Measurements from ENCODE around the gene TPRG1.

Gene TPRG1

GRCh38 chr3:189273736-189274135 is 102.0 kb downstream of the TPRG1 start:
- no peak for TF ChIP-seq CTCF (IDR thresholded peaks at IDR 0.05)

DNA sequence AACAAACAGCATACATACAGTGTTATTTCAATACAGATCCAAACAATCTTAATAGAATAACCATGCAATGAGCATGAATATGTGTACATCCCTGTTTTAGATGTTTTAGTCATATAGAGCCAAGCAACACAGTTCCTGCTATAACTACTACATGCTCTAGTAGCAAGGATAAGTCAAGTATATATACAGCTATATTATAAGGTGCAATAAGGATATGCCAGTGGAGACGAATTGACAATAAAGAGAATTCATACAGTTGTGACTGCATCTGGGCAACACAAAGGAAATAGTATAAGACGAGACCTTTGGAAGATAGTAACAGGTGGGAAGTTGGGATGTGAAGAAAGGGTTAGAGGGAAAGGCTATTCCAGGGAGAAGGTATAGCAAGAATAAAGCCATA is 103.4 kb downstream of the TPRG1 start:
- no peak for TF ChIP-seq CTCF (IDR thresholded peaks at IDR 0.05)

- TF ChIP-seq CTCF (IDR thresholded peaks at IDR 0.05): no peak
These were observed 104.1 kb downstream of the TPRG1 start for GRCh38 chr3:189275852-189276251.

DNA sequence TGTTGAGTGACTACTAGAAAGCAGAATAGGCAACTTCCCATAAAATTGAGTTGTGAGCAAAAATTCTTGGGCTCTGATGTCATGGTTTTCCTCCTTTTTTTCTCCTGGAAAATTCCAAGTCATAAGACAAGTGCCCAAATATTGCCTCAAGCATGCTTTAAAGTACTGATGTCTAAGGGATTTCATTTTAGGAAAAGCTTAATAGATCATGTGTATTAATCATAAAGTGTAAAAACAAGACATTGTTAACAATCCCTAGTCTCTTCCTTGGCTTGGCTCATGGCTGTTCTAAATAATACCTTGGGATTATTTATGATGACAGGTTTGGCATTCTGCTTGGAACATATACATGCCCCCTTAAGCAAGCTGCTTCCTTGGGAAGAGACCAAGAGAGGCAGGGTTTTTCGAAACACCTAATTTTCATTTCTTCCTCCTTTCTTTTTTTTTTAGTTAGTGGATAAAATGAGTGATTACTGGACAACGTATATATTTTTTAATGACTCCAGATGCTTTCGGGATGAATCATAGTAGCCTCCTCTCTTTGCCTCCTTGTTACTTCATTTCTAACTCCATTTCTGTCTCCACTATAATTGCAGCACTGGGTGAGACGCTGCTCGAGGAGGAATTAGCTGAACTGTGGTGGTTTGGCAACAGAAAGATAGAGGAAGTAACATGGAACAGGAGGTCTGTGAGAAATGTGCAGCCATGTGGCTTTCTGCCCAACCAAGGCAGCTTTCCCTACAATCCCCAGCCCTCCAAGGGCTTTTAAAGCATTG is 104.9 kb downstream of the TPRG1 start:
- TF ChIP-seq CTCF (IDR thresholded peaks at IDR 0.05): no peak

DNA sequence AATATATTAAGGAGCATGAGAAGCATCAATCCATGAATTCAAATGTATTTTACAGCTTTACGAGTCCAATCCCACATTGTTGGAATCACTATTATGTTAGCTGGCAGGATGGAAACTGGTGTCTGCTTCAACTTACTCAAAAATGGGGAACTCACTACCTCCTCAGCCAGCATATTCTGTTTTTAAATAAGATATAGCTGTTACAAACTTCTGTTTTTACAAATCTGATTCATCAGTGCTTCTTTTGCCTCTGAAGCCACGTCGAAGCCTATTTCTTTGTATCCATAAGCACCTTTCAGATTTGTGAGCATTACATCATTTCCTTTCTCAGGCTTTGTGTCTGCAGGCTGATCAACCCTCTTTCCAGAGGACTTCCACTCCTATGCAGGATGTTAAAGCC is 105.9 kb downstream of the TPRG1 start:
- TF ChIP-seq CTCF (IDR thresholded peaks at IDR 0.05): no peak

GRCh38 chr3:189278221-189278620 is 106.5 kb downstream of the TPRG1 start:
- no peak for TF ChIP-seq CTCF (IDR thresholded peaks at IDR 0.05)

- no peak for TF ChIP-seq CTCF (IDR thresholded peaks at IDR 0.05)
These were observed 110.4 kb downstream of the TPRG1 start for GRCh38 chr3:189282189-189282588.

DNA sequence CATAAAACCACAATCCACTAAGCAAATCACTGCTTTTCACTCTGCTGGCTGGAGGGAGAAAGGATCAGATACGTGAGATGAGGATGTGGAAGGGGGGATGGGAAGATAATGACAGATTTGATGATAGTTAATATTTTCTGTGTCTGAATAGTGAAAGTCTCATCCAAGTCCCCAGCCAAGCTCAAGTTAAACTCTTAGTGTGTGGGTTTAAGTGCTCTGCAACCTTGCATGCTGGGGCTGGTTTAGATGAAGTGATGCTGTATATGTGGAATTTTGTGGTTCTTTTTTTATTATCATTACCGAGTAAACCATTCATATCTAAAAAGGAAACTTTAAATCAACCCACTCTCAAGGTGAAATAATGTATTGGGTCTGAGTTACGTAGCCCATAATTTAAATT is 111.0 kb downstream of the TPRG1 start:
- no peak for TF ChIP-seq CTCF (IDR thresholded peaks at IDR 0.05)

Data from LNCAP (cell line).